Nephron (organoid): ENCODE results near the gene PDE3A.

Source experiments
- H3K27ac Mint-ChIP-seq, 3 experiments: 2 replicates each; pipeline ENCODE4 v1.8.0; 2020; ENCODE audit warnings: mixed read lengths in 3 of 3, mild to moderate bottlenecking in 2 of 3, moderate library complexity in 1 of 3
- H3K27me3 Mint-ChIP-seq: 2 replicates; pipeline ENCODE4 v1.8.0; 2021; ENCODE audit warnings: low read depth, mild to moderate bottlenecking, moderate library complexity, mixed read lengths
- H3K36me3 Mint-ChIP-seq: 2 replicates; pipeline ENCODE4 v1.8.0; 2020; ENCODE audit warnings: low read depth, mixed read lengths
- H3K4me1 Mint-ChIP-seq: 2 replicates; pipeline ENCODE4 v1.8.0; 2020; ENCODE audit warnings: mixed read lengths
- H3K4me3 Mint-ChIP-seq, 3 experiments: 2 replicates each; pipeline ENCODE4 v1.8.0; 2020; ENCODE audit warnings: mild to moderate bottlenecking in 3 of 3, mixed read lengths in 3 of 3, moderate library complexity in 2 of 3
- H3K9me3 Mint-ChIP-seq: 2 replicates; pipeline ENCODE4 v1.8.0; 2020; ENCODE audit warnings: mixed read lengths
- TF ChIP-seq, protein P1 (sequence below), 3 experiments: fragments of 200-600 bp; sonication (generic); IDR thresholded peaks; one replicate each; pipeline ENCODE4 v1.5.0; 2021; ENCODE audit warnings: antibody characterized with exemption in 3 of 3; ENCODE audit not compliant: unreplicated experiment in 3 of 3

PDE3A gene

GRCh38 chr12:20426191-20426590, 57.9 kb downstream of the PDE3A start:
- no peaks in the 10 kb centered on the region for H3K27me3 Mint-ChIP-seq
- no peaks in the 10 kb centered on the region for H3K9me3 Mint-ChIP-seq
- TF ChIP-seq, protein P1, sequence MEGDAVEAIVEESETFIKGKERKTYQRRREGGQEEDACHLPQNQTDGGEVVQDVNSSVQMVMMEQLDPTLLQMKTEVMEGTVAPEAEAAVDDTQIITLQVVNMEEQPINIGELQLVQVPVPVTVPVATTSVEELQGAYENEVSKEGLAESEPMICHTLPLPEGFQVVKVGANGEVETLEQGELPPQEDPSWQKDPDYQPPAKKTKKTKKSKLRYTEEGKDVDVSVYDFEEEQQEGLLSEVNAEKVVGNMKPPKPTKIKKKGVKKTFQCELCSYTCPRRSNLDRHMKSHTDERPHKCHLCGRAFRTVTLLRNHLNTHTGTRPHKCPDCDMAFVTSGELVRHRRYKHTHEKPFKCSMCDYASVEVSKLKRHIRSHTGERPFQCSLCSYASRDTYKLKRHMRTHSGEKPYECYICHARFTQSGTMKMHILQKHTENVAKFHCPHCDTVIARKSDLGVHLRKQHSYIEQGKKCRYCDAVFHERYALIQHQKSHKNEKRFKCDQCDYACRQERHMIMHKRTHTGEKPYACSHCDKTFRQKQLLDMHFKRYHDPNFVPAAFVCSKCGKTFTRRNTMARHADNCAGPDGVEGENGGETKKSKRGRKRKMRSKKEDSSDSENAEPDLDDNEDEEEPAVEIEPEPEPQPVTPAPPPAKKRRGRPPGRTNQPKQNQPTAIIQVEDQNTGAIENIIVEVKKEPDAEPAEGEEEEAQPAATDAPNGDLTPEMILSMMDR (IDR thresholded peaks at IDR 0.05; ENCODE audit: unreplicated experiment in 3 of 3), result no peak
- no peaks in the 10 kb centered on the region for H3K36me3 Mint-ChIP-seq
- no peak overlapping the region for H3K27ac Mint-ChIP-seq
- H3K4me3 Mint-ChIP-seq, result no peak overlapping the region
- peaks cover 25% of the 10 kb centered on the region for H3K4me1 Mint-ChIP-seq

DNA sequence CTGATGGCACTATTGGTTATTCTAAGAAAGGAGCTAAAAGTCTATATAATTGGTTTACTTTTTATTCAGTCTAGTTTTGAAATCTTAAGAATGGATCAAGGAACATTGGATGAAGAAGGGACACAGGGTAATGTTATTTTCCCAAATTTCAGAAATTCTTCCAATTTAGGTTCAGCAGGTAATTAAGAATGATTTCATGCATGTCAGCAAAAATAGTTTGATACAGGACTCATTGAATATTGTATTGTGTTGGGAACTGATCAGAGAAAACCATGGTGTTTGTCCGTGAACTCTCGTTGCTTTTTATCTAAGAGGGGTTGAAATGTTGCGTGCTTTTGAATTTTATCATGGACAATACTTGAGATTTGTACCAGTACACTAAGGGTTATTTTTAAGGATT, 58.6 kb downstream of the PDE3A start:
- Mint-ChIP-seq H3K9me3 (no peaks in the 10 kb centered on the region), H3K4me3 (no peak overlapping the region), H3K4me1 (peaks cover 25% of the 10 kb centered on the region), H3K27me3 (no peaks in the 10 kb centered on the region), H3K27ac (no peak overlapping the region), H3K36me3 (no peaks in the 10 kb centered on the region)
- TF ChIP-seq, protein P1 (IDR thresholded peaks at IDR 0.05; ENCODE audit: unreplicated experiment in 3 of 3), result no peak

GRCh38 chr12:20429852-20430251, 61.5 kb downstream of the PDE3A start:
- Mint-ChIP-seq H3K4me1 (peaks cover 15% of the 10 kb centered on the region), H3K27ac (no peak overlapping the region), H3K36me3 (no peaks in the 10 kb centered on the region), H3K27me3 (no peaks in the 10 kb centered on the region), H3K4me3 (no peak overlapping the region), H3K9me3 (no peaks in the 10 kb centered on the region)
- TF ChIP-seq, protein P1 (IDR thresholded peaks at IDR 0.05; ENCODE audit: unreplicated experiment in 3 of 3), result no peak

DNA sequence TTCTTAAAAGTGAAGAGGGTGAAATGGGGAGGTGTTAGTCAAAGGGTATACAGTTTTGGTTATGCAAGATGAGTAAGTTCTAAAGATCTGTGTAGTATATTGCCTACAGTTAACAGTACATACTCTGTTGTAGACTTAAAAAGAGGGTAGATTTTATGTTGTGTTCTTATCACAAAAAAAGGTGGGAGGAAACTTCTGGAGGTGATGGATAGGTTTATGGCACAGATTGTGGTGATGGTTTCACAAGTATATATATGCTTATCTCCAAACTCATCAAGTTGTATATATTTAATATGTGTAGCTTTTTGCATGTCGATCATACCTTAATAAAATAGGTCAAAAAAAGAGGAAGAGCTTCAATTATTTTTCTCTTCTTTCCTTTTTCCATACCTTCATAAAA, 64.0 kb downstream of the PDE3A start:
- TF ChIP-seq, protein P1 (IDR thresholded peaks at IDR 0.05; ENCODE audit: unreplicated experiment in 3 of 3), result no peak
- Mint-ChIP-seq H3K36me3 (no peaks in the 10 kb centered on the region), H3K4me1 (peaks cover 29% of the 10 kb centered on the region), H3K9me3 (no peaks in the 10 kb centered on the region), H3K27me3 (no peaks in the 10 kb centered on the region), H3K27ac (no peak overlapping the region), H3K4me3 (no peak overlapping the region)

DNA sequence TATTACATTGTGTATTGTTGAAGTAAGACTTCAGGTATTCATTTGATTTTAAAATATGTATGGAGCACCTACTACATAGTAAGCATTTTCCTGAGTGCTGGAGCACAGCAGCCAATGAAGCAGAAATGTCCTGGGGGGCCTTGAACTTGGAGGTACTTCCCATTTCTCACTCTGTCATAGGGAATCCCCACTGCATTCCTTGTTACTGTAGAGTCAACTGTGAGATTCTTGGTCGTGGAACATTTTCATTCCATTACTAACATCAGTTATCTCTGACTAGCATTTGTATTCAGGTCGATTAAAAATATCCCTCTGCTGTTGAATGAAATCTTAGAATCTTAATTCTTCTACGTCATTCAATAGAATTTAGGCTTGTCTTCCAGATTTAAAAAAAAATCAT, 66.7 kb downstream of the PDE3A start:
- TF ChIP-seq, protein P1 (IDR thresholded peaks at IDR 0.05; ENCODE audit: unreplicated experiment in 3 of 3), result no peak
- Mint-ChIP-seq H3K4me1 (peaks cover 31% of the 10 kb centered on the region), H3K4me3 (no peak overlapping the region), H3K27me3 (no peaks in the 10 kb centered on the region), H3K9me3 (no peaks in the 10 kb centered on the region), H3K36me3 (no peaks in the 10 kb centered on the region), H3K27ac (peak overlapping the region in 2 of 3 experiments; percentile 3 to 78)

DNA sequence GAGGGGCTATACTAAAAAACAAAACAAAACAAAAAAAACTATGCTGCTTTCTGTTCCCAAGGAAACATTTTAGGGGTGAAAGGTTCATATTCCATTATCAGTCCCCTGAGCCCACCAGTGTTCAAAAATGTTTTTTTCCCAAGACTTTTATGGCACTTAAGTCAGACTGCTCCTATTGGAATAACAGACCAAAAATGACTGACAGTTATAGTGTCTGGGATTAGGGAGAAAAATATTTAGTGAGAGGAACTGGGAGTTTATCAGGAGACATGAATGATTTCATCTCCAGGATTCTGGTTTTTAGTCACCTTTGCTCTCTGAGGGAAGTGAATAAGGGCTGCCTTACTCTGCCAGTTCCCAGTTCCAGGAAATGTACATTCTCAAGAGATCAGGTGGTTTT, 68.0 kb downstream of the PDE3A start:
- Mint-ChIP-seq H3K27me3 (no peaks in the 10 kb centered on the region), H3K4me1 (peaks cover 31% of the 10 kb centered on the region), H3K9me3 (no peaks in the 10 kb centered on the region), H3K36me3 (no peaks in the 10 kb centered on the region), H3K27ac (peak overlapping the region in 2 of 3 experiments; percentile 5 to 78), H3K4me3 (no peak overlapping the region)
- TF ChIP-seq, protein P1 (IDR thresholded peaks at IDR 0.05; ENCODE audit: unreplicated experiment in 3 of 3), result no peak
